HCT116 (cell line): ENCODE measurements around the gene RBM47.

Experiments used
- CTCF ChIP-seq, 3 experiments: fragments of 200-600 bp in 1 of 3; sonication (generic) in 1 of 3; IDR thresholded peaks in 2 of 3; conservative IDR thresholded peaks in 1 of 3; 2 replicates each; pipeline ENCODE4 v1.5.1; 2012 to 2017; ENCODE audit warnings: low read depth in 2 of 3, low read length in 2 of 3, antibody characterized with exemption in 1 of 3, borderline replicate concordance in 1 of 3, control low read depth in 1 of 3, mild to moderate bottlenecking in 1 of 3, mixed read lengths in 1 of 3, mixed run types in 1 of 3, moderate library complexity in 1 of 3; ENCODE audit not compliant: insufficient read depth in 1 of 3
- ELF1 ChIP-seq: IDR thresholded peaks from 2 replicates; pipeline ENCODE4 v1.6.1; 2012; ENCODE audit warnings: low read depth, borderline replicate concordance
- EZH2phosphoT487 ChIP-seq: fragments of 200-600 bp; IDR thresholded peaks from 2 replicates; pipeline ENCODE4 v1.6.1; 2018; ENCODE audit warnings: antibody characterized with exemption, borderline replicate concordance
- JUND ChIP-seq: IDR thresholded peaks from 2 replicates; pipeline ENCODE4 v1.6.1; 2012
- POLR2A ChIP-seq: IDR thresholded peaks from 2 replicates; pipeline ENCODE4 v1.7.0; 2011; ENCODE audit warnings: borderline replicate concordance; ENCODE audit not compliant: insufficient read depth, insufficient read length; ENCODE audit errors: extremely low read depth

GRCh38 chr4:40583850-40584439 is 45.7 kb downstream of the RBM47 start:
- TF ChIP-seq JUND (no peak), POLR2A (no peak), CTCF (IDR thresholded peaks at IDR 0.05 in 2 of 3, conservative IDR thresholded peaks at IDR 0.05 in 1 of 3; ENCODE audit: borderline replicate concordance in 1 of 3, insufficient read depth in 1 of 3, low read depth in 2 of 3, low read length in 2 of 3) (no peak), ELF1 (no peak), EZH2phosphoT487 (no peak)
